IMR-90 (cell line): ENCODE data around the gene SSR1. TPM values are rescaled to one million over a fixed set of nuclear protein-coding genes. Genes with fewer than 3 reads are reported as not detected.

Source experiments
- ATAC-seq: fragments of 200-7000 bp; cut with Tn5 transposase; 2 replicates; pipeline ENCODE4 v1.9.1; 2020; ENCODE audit warnings: low read depth, mild to moderate bottlenecking, moderate library complexity
- BruUV-seq: library from RNA; stranded (reverse); fragments of 400-500 nt; replicated peaks from 2 replicates; lab custom pipeline; 2021; lab: Mats Ljungman, UMichigan
- CTCF ChIA-PET: fragments of 300-600 bp; formaldehyde crosslinking; extraction: SDS; loops from one replicate; lab custom pipeline; 2021; ENCODE audit warnings: antibody characterized with exemption; lab: Yijun Ruan, JAX
- POLR2A ChIA-PET: fragments of 300-600 bp; sonication (Branson Sonifier 250); formaldehyde crosslinking; loops from one replicate; lab custom pipeline; 2022; ENCODE audit warnings: antibody characterized with exemption; ENCODE audit not compliant: unreplicated experiment; lab: Charles Lee
- DNase-seq: peaks from one replicate; pipeline ENCODE4 v3.0.0; 2013
- H2AFZ ChIP-seq: replicated peaks from 2 replicates; pipeline ENCODE3; 2013; ENCODE audit warnings: low read length, mild to moderate bottlenecking; ENCODE audit not compliant: poor library complexity
- H2AK5ac ChIP-seq: 2 replicates; pipeline ENCODE4 v1.6.1; 2013; ENCODE audit warnings: low read depth, low read length, inconsistent platforms
- H2AK9ac ChIP-seq: replicated peaks from 2 replicates; pipeline ENCODE3; 2013; ENCODE audit warnings: mild to moderate bottlenecking, low read depth, low read length, moderate library complexity; ENCODE audit not compliant: poor library complexity
- H2BK120ac ChIP-seq: 2 replicates; pipeline ENCODE4 v1.6.1; 2013; ENCODE audit warnings: low read depth, low read length, inconsistent platforms
- H2BK15ac ChIP-seq: 3 replicates; pipeline ENCODE4 v1.6.1; 2013; ENCODE audit warnings: low read depth, low read length, inconsistent platforms
- H2BK20ac ChIP-seq: 2 replicates; pipeline ENCODE4 v1.6.1; 2013; ENCODE audit warnings: low read depth, mild to moderate bottlenecking, inconsistent platforms, low read length, moderate library complexity
- H2BK5ac ChIP-seq: 2 replicates; pipeline ENCODE4 v1.6.1; 2013; ENCODE audit warnings: mild to moderate bottlenecking, low read depth, low read length, inconsistent platforms; ENCODE audit not compliant: poor library complexity, severe bottlenecking
- H3K14ac ChIP-seq: replicated peaks from 2 replicates; pipeline ENCODE4 v1.6.1; 2013; ENCODE audit warnings: low read depth, low read length, inconsistent platforms
- H3K18ac ChIP-seq: 2 replicates; pipeline ENCODE4 v1.6.1; 2013; ENCODE audit warnings: low read depth, low read length, control low read depth
- H3K23ac ChIP-seq: 2 replicates; pipeline ENCODE4 v1.6.1; 2013; ENCODE audit warnings: low read depth, low read length, inconsistent platforms
- H3K27ac ChIP-seq: 2 replicates; pipeline ENCODE4 v1.5.1; 2013; ENCODE audit warnings: mild to moderate bottlenecking, control low read depth, low read length; ENCODE audit not compliant: insufficient read depth
- H3K27me3 ChIP-seq: 2 replicates; pipeline ENCODE4 v1.6.1; 2013; ENCODE audit warnings: low read length; ENCODE audit not compliant: control insufficient read depth, insufficient read depth
- H3K36me3 ChIP-seq: 2 replicates; pipeline ENCODE4 v1.6.1; 2013; ENCODE audit warnings: low read length, mixed read lengths; ENCODE audit not compliant: control insufficient read depth, insufficient read depth
- H3K4ac ChIP-seq: 2 replicates; pipeline ENCODE4 v1.6.1; 2013; ENCODE audit warnings: low read depth, low read length, inconsistent platforms
- H3K4me1 ChIP-seq: 2 replicates; pipeline ENCODE4 v1.6.1; 2013; ENCODE audit warnings: low read length, mixed read lengths; ENCODE audit not compliant: control insufficient read depth, insufficient read depth
- H3K4me2 ChIP-seq: 2 replicates; pipeline ENCODE4 v1.6.1; 2013; ENCODE audit warnings: low read depth, mild to moderate bottlenecking, control low read depth, low read length, moderate library complexity
- H3K4me3 ChIP-seq: 2 replicates; pipeline ENCODE4 v1.5.1; 2013; ENCODE audit warnings: low read depth, mild to moderate bottlenecking, control low read depth, low read length, moderate library complexity; ENCODE audit not compliant: insufficient read depth
- H3K56ac ChIP-seq: 2 replicates; pipeline ENCODE4 v1.6.1; 2013; ENCODE audit warnings: low read length, inconsistent platforms; ENCODE audit not compliant: insufficient read depth; ENCODE audit errors: extremely low read depth
- H3K79me1 ChIP-seq, 2 experiments: 2 replicates each; pipeline ENCODE4 v1.6.1; 2013; ENCODE audit warnings: low read length in 2 of 2, inconsistent platforms in 1 of 2, low read depth in 1 of 2
- H3K9ac ChIP-seq: 2 replicates; pipeline ENCODE4 v1.6.1; 2013; ENCODE audit warnings: low read depth, low read length, control low read depth
- H3K9me1 ChIP-seq: 2 replicates; pipeline ENCODE4 v1.6.1; 2013; ENCODE audit warnings: low read length, inconsistent platforms; ENCODE audit not compliant: insufficient read depth
- H3K9me3 ChIP-seq: 2 replicates; pipeline ENCODE4 v1.6.1; 2013; ENCODE audit warnings: low read length; ENCODE audit not compliant: control insufficient read depth, insufficient read depth
- H4K20me1 ChIP-seq: 2 replicates; pipeline ENCODE4 v1.6.1; 2013; ENCODE audit warnings: low read length, inconsistent platforms; ENCODE audit not compliant: insufficient read depth
- H4K5ac ChIP-seq: 2 replicates; pipeline ENCODE4 v1.6.1; 2013; ENCODE audit warnings: mild to moderate bottlenecking, low read depth, low read length, control low read depth
- H4K8ac ChIP-seq, 2 experiments: 2 replicates each; pipeline ENCODE4 v1.6.1; 2013; ENCODE audit warnings: low read depth in 2 of 2, low read length in 2 of 2, control low read depth in 1 of 2, inconsistent platforms in 1 of 2
- H4K91ac ChIP-seq: 2 replicates; pipeline ENCODE4 v1.6.1; 2013; ENCODE audit warnings: low read depth, low read length, inconsistent platforms; ENCODE audit not compliant: insufficient read depth
- BHLHE40 ChIP-seq: fragments of 150-350 bp; IDR thresholded peaks from 2 replicates; pipeline ENCODE4 v1.6.1; 2016; ENCODE audit warnings: mild to moderate bottlenecking, low read depth, low read length
- CEBPB ChIP-seq: IDR thresholded peaks from 2 replicates; pipeline ENCODE4 v1.6.1; 2012; ENCODE audit warnings: low read depth, low read length, improper control_type of control experiment
- CHD1 ChIP-seq: IDR thresholded peaks from 2 replicates; pipeline ENCODE4 v1.6.1; 2012; ENCODE audit warnings: low read depth, low read length, improper control_type of control experiment
- ELK1 ChIP-seq: fragments of 150-350 bp; IDR thresholded peaks from 2 replicates; pipeline ENCODE4 v1.6.1; 2016; ENCODE audit warnings: low read depth, mild to moderate bottlenecking, low read length, moderate library complexity, borderline replicate concordance
- MAFK ChIP-seq: IDR thresholded peaks from 2 replicates; pipeline ENCODE4 v1.6.1; 2012; ENCODE audit warnings: low read depth, low read length, improper control_type of control experiment
- MAZ ChIP-seq: IDR thresholded peaks from 2 replicates; pipeline ENCODE4 v1.6.1; 2012; ENCODE audit warnings: low read depth, mild to moderate bottlenecking, low read length, improper control_type of control experiment, moderate library complexity, borderline replicate concordance
- MXI1 ChIP-seq: IDR thresholded peaks from 2 replicates; pipeline ENCODE4 v1.6.1; 2012; ENCODE audit warnings: low read depth, mild to moderate bottlenecking, low read length, moderate library complexity, borderline replicate concordance
- RAD21 ChIP-seq: IDR thresholded peaks from 2 replicates; pipeline ENCODE4 v1.6.1; 2012; ENCODE audit warnings: low read length, improper control_type of control experiment
- RCOR1 ChIP-seq: IDR thresholded peaks from 2 replicates; pipeline ENCODE4 v1.6.1; 2012; ENCODE audit warnings: mild to moderate bottlenecking, low read length, improper control_type of control experiment; ENCODE audit not compliant: insufficient replicate concordance
- WGBS, 2 experiments: methylation state at CpG; one replicate each; pipeline versions ENCODE4 v1.1.5 to v1.1.7; 2013; ENCODE audit warnings: missing lambda C conversion rate in 2 of 2; ENCODE audit not compliant: insufficient read length in 1 of 2; ENCODE audit errors: extremely low coverage in 2 of 2; 5-methylcytosine and 5-hydroxymethylcytosine counted together
- dilution Hi-C: fragments of 300-500 bp; cut with HindIII; formaldehyde crosslinking; loops from one replicate; pipeline ENCODE4 v1.14.3; 2018; ENCODE audit warnings: low sequenced_read_pairs; ENCODE audit not compliant: unreplicated experiment
- in situ Hi-C: fragments of 300-500 bp; cut with MboI; formaldehyde crosslinking; loops from 3 replicates; pipeline ENCODE4 v1.14.3; 2019; ENCODE audit warnings: low sequenced_read_pairs, inconsistent platforms, mixed read lengths
- intact Hi-C: fragments of 100-400 bp; cut with micrococcal nuclease; formaldehyde crosslinking; loops from 2 replicates; pipeline ENCODE4 v1.10.0; 2022
- polyA plus RNA-seq, 3 experiments: library from polyadenylated mRNA; depleted of rRNA; stranded (reverse); fragments of >200 nt; gene quantifications; 2 replicates each; pipeline ENCODE4 v1.2.3, GENCODE V29; 2012; ENCODE audit warnings: low replicate concordance in 1 of 3
- total RNA-seq: library from RNA; depleted of rRNA; stranded (reverse); fragments of >200 nt; gene quantifications from 2 replicates; pipeline ENCODE4 v1.2.3, GENCODE V29; 2012

SSR1 gene
- total and polyA plus RNA-seq, 2 of the 4 experiments (the other 2 are of a cell fraction), result 110 to 120 TPM

GRCh38 chr6:7325750-7326149, 12.8 kb upstream of the SSR1 start:
- no peaks in the 10 kb centered on the region; the same call in 1 of the 2 replicates for H3K27me3 ChIP-seq
- H3K4me1 ChIP-seq, result no peaks in the 10 kb centered on the region
- H3K4me2 ChIP-seq, result no peak overlapping the region
- H2AK5ac ChIP-seq, result no peak overlapping the region
- no peak overlapping the region for H4K8ac ChIP-seq
- no peak overlapping the region for H3K4me3 ChIP-seq
- H4K91ac ChIP-seq, result no peak overlapping the region
- H3K9ac ChIP-seq, result no peak overlapping the region
- H2BK5ac ChIP-seq, result no peak overlapping the region
- BruUV-seq, result no TSS peak
- H4K5ac ChIP-seq, result no peak overlapping the region
- no peak overlapping the region for H3K18ac ChIP-seq
- WGBS, 2 experiments, result no CpG with 5 or more reads among the region's 3 CpGs
- H4K20me1 ChIP-seq, result no peaks in the 10 kb centered on the region
- H2AFZ ChIP-seq, result no peak overlapping the region
- TF ChIP-seq RCOR1, result no peak
- TF ChIP-seq ELK1, result no peak
- TF ChIP-seq MXI1, result no peak
- TF ChIP-seq CEBPB, result no peak
- no peak for TF ChIP-seq CHD1
- no peak for TF ChIP-seq MAZ
- no peak for TF ChIP-seq BHLHE40
- no peak for TF ChIP-seq MAFK
- TF ChIP-seq RAD21, result no peak
- H3K9me1 ChIP-seq, result no peaks in the 10 kb centered on the region
- ATAC-seq (no peak), DNase-seq (no peak)
- H2AK9ac ChIP-seq, result no peak overlapping the region
- H3K27ac ChIP-seq, result no peak overlapping the region
- no peak overlapping the region for H2BK20ac ChIP-seq
- ChIA-PET CTCF (no interaction called here), POLR2A (interaction anchor here (1.5 kb wide), 1 partner anchor 13 kb away, joined by 3 read pairs; the partner anchor contains the start of gene SSR1)
- H3K9me3 ChIP-seq, result no peaks in the 10 kb centered on the region
- dilution Hi-C loops (no loop called here), in situ Hi-C loops (no loop called here), intact Hi-C loops (no loop called here)
- no peak overlapping the region for H3K23ac ChIP-seq
- no peaks in the 10 kb centered on the region for H3K79me1 ChIP-seq
- H2BK15ac ChIP-seq, result no peak overlapping the region
- no peak overlapping the region for H3K56ac ChIP-seq
- no peak overlapping the region for H2BK120ac ChIP-seq
- H3K14ac ChIP-seq, result no peak overlapping the region
- no peak overlapping the region for H3K4ac ChIP-seq
- no peaks in the 10 kb centered on the region for H3K36me3 ChIP-seq
